GM21360 (cell line): ENCODE data around the gene DNAAF2.
"Not testable (repeated sequence)": the region's sequence is repeated elsewhere in the genome, so short reads cannot be mapped to it uniquely, and the experiment has no call there.

Source experiments
- ATAC-seq: cut with Tn5 transposase; IDR thresholded peaks from one replicate; pipeline ENCODE4 v1.9.1; 2021; ENCODE audit warnings: mild to moderate bottlenecking, moderate library complexity; ENCODE audit not compliant: unreplicated experiment

Gene DNAAF2

GRCh38 chr14:49584981-49585640 lies 49.9 kb downstream of the DNAAF2 start:
- ATAC-seq: not testable (repeated sequence)

GRCh38 chr14:49584058-49584457 lies 51.0 kb downstream of the DNAAF2 start:
- no peak for ATAC-seq

GRCh38 chr14:49583629-49584028 lies 51.4 kb downstream of the DNAAF2 start:
- no peak for ATAC-seq

DNA sequence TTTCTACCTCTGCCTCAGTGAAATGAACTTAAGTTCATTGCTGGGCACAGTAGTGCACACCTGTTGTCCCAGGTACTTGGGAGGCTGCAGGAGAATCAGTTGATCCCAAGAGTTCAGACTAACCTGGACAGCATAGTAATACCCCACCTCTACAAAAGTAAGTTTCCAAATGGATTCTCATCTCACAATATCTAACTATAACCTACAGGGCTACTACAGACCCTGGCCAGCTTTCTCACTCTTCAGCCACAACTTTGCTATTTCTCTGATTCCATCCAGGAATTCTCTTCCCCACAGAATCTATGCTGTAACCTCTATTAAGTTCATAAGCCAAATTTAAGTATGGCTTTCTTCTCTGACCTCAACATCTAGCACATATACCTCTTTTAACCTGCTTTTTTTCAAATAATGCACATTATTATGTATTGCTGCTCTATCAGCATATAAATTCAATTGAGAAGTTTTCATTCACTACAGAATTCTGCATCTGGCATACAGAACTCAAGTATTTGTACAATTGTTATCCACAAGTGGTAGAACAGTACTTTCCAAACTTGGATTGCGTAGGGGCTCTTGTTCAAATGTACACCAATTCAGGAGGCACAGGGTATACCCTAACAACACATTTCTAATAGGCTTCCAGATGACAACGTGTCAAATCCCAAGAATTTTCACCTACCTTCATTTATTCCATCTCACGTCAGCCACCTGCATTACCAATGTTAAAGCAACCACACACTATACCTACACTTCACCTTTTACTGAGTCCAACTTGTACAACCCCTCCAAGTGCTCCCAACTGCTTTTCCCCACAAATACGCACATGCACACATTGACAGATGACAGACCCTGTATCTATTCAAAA lies 52.7 kb downstream of the DNAAF2 start:
- ATAC-seq: no peak

DNA sequence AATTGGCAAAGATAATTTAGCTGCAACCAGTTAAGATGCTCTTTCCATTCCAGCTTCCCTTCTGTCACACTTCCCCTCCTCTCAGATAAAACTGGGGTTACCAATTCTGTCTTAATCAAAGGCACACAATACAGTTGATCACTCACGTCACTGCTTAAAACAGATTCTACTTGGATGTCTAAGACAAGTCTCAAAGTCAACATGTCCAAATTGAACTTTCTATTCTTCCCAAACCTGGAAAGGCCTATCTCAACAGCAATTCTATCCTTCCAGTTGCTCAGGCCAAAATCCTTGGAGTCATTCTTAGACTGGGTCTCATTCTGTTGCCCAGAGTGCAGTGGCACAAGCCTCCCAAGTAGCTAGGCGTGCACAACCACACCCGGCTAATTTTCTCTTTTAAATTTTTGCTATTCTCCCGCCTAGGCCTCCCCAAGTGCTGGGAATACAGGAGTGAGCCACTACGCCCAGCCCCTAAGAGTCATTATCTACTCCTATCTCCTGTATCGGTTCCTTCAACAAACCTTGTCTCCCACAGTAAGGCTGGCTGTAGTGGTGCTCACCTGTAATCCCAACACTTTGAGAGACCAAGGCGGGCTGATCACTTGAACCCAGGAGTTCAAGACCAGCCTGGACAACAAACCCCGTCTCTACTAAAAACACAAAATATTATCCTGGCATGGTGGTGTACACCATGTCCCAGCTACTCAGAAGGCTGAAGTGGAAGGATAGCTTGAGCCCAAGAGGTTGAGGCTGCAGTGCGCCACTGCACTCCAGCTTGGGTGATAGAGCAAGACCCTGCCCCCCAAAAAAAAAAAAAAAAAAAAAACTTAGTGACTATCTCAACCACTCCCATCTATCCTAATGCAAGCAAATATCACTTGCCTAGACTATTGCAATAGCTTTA lies 53.6 kb downstream of the DNAAF2 start:
- no peak for ATAC-seq

- ATAC-seq: no peak
Observed at GRCh38 chr14:49579841-49580240, 55.2 kb downstream of the DNAAF2 start.

GRCh38 chr14:49578141-49578540 lies 56.9 kb downstream of the DNAAF2 start:
- no peak for ATAC-seq
